Measurements from ENCODE around the gene IER5. TPM values are rescaled to one million over a fixed set of nuclear protein-coding genes. Genes with fewer than 3 reads are reported as not detected.

Gene IER5
- total RNA-seq, 1 experiment from 2014 or later: 20.4 TPM

GRCh38 chr1:181086926-181087325 lies 1.6 kb upstream of the IER5 start:
- TF ChIP-seq POLR2AphosphoS5 (IDR thresholded peaks at IDR 0.05; ENCODE audit: low read depth, low read length): no peak
- TF ChIP-seq SIN3A (IDR thresholded peaks at IDR 0.05; ENCODE audit: borderline replicate concordance, insufficient read depth, low read depth, low read length): no peak
- no peak for TF ChIP-seq TCF7L2 (IDR thresholded peaks at IDR 0.05; ENCODE audit: low read depth, low read length)
- no peak for TF ChIP-seq CTCF (IDR thresholded peaks at IDR 0.05)
- TF ChIP-seq, protein P1, sequence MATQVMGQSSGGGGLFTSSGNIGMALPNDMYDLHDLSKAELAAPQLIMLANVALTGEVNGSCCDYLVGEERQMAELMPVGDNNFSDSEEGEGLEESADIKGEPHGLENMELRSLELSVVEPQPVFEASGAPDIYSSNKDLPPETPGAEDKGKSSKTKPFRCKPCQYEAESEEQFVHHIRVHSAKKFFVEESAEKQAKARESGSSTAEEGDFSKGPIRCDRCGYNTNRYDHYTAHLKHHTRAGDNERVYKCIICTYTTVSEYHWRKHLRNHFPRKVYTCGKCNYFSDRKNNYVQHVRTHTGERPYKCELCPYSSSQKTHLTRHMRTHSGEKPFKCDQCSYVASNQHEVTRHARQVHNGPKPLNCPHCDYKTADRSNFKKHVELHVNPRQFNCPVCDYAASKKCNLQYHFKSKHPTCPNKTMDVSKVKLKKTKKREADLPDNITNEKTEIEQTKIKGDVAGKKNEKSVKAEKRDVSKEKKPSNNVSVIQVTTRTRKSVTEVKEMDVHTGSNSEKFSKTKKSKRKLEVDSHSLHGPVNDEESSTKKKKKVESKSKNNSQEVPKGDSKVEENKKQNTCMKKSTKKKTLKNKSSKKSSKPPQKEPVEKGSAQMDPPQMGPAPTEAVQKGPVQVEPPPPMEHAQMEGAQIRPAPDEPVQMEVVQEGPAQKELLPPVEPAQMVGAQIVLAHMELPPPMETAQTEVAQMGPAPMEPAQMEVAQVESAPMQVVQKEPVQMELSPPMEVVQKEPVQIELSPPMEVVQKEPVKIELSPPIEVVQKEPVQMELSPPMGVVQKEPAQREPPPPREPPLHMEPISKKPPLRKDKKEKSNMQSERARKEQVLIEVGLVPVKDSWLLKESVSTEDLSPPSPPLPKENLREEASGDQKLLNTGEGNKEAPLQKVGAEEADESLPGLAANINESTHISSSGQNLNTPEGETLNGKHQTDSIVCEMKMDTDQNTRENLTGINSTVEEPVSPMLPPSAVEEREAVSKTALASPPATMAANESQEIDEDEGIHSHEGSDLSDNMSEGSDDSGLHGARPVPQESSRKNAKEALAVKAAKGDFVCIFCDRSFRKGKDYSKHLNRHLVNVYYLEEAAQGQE (IDR thresholded peaks at IDR 0.05; ENCODE audit: insufficient read depth in 1 of 2, low read depth in 2 of 2, low read length in 1 of 2): no peak
- DNase-seq (ENCODE audit: low read depth, low spot score): no peak
- ChIA-PET CTCF (interaction anchor here (1.0 kb wide), 1 partner anchor 55 kb away, joined by 4 read pairs; no protein-coding TSS in a partner anchor), POLR2A (interaction anchor here (0.6 kb wide), 1 partner anchor 50 kb away, joined by 3 read pairs; no protein-coding TSS in a partner anchor)
- Histone ChIP-seq H3K27ac (ENCODE audit: low read length) (peak overlapping the region; percentile 92), H3K4me1 (ENCODE audit: control insufficient read depth, insufficient read depth, low read length) (peaks cover 27% of the 10 kb centered on the region), H3K9me3 (ENCODE audit: control insufficient read depth, insufficient read depth, low read depth, low read length) (no peaks in the 10 kb centered on the region), H3K4me3 (ENCODE audit: low read depth in 2 of 2, low read length in 2 of 2) (peak overlapping the region in 1 of 2 experiments; percentile 80; a peak in 2 of 4 replicates), H3K36me3 (ENCODE audit: control insufficient read depth, insufficient read depth, low read length) (peaks cover 9% of the 10 kb centered on the region), H3K27me3 (ENCODE audit: control insufficient read depth, insufficient read depth, low read length) (no peaks in the 10 kb centered on the region)
- intact Hi-C loops (cut with micrococcal nuclease; ENCODE audit: unreplicated experiment): no loop called here
- ATAC-seq: no peak
- no TSS peak for BruUV-seq (replicated peaks)
- in situ Hi-C loops (cut with HindIII; ENCODE audit: low pct_unique_long_range_greater_than_20kb, low sequenced_read_pairs): no loop called here

DNA sequence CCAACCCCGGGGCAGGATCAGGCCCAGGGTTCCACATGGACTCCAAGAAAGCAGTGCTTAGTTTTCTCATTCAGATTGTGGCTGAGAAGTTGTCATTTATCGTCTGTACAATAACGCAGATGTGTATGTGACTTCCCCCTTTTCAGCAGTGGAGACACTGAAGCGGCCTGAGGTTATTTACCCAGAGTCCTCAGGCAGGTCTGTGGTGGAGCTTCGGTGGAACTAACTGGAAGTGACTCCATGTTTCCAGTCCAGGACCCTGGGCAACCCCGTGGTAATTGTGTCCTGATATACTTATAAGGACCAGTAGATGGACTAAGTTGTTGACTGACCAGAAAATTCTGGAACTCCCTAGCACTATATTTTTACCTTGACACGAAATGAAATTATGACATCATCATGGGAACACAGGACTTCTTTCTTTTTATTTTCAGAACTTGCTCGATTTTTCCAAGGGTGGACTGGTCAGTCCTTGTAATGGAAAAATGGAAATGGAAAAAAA lies 1.0 kb upstream of the IER5 start:
- Histone ChIP-seq H3K27me3 (ENCODE audit: control insufficient read depth, insufficient read depth, low read length) (no peaks in the 10 kb centered on the region), H3K4me1 (ENCODE audit: control insufficient read depth, insufficient read depth, low read length) (peaks cover 32% of the 10 kb centered on the region), H3K4me3 (ENCODE audit: low read depth in 2 of 2, low read length in 2 of 2) (peak overlapping the region; percentile 80 to 94), H3K27ac (ENCODE audit: low read length) (peak overlapping the region; percentile 92), H3K36me3 (ENCODE audit: control insufficient read depth, insufficient read depth, low read length) (peaks cover 9% of the 10 kb centered on the region), H3K9me3 (ENCODE audit: control insufficient read depth, insufficient read depth, low read depth, low read length) (no peaks in the 10 kb centered on the region)
- ChIA-PET CTCF (no interaction called here), POLR2A (interaction anchor here (0.6 to 0.7 kb wide), 2 partner anchors 14 to 49 kb away, joined by 3 read pairs; no protein-coding TSS in a partner anchor)
- TF ChIP-seq, protein P1 (IDR thresholded peaks at IDR 0.05; ENCODE audit: insufficient read depth in 1 of 2, low read depth in 2 of 2, low read length in 1 of 2): no peak
- TF ChIP-seq SIN3A (IDR thresholded peaks at IDR 0.05; ENCODE audit: borderline replicate concordance, insufficient read depth, low read depth, low read length): no peak
- TF ChIP-seq TCF7L2 (IDR thresholded peaks at IDR 0.05; ENCODE audit: low read depth, low read length): no peak
- TF ChIP-seq CTCF (IDR thresholded peaks at IDR 0.05): no peak
- no peak for TF ChIP-seq POLR2AphosphoS5 (IDR thresholded peaks at IDR 0.05; ENCODE audit: low read depth, low read length)
- intact Hi-C loops (cut with micrococcal nuclease; ENCODE audit: unreplicated experiment) (no loop called here), in situ Hi-C loops (cut with HindIII; ENCODE audit: low pct_unique_long_range_greater_than_20kb, low sequenced_read_pairs) (no loop called here)
- no peak for DNase-seq (ENCODE audit: low read depth, low spot score)
- no TSS peak for BruUV-seq (replicated peaks)
- ATAC-seq: no peak
